ENCODE data around the gene ANKRD44.

The ANKRD44 gene

DNA sequence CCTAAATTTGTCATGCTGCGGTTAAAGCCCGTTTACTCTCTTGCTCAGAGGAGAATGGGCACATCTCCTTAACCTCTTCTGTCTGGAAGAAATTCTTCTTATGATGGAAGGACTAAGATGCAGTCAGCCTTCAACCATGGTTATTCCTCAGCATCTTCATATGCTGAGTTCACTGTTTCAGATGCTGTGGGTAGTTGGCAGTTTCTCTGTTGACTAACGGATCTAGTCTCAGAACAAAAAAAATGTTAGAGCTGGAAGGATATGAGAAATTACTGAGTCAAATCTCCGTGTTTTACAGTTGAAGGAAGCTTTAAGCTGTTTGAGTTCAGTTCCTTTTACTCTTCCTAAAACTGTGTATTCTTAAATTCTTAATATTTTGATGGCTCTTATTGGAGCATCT lies 340.5 kb downstream of the ANKRD44 start:
- H4K20me1 ChIP-seq: no peaks in the 10 kb centered on the region
- H3K27me3 ChIP-seq: no peaks in the 10 kb centered on the region
- no peaks in the 10 kb centered on the region for H3K9me3 ChIP-seq
- no peak overlapping the region for H3K4me3 ChIP-seq
- no peak overlapping the region for H3K27ac ChIP-seq
- no peak overlapping the region for H3K4me2 ChIP-seq
- no peaks in the 10 kb centered on the region for H3K4me1 ChIP-seq
- no peak for TF ChIP-seq Cebpa-rat (IDR thresholded peaks at IDR 0.05)
- no peak overlapping the region for H3K9ac ChIP-seq
- no peaks in the 10 kb centered on the region for H3K36me3 ChIP-seq

- Histone ChIP-seq H3K4me3 (no peak overlapping the region), H3K4me2 (no peak overlapping the region), H3K36me3 (no peaks in the 10 kb centered on the region), H4K20me1 (no peaks in the 10 kb centered on the region), H3K27ac (no peak overlapping the region), H3K9me3 (no peaks in the 10 kb centered on the region), H3K27me3 (no peaks in the 10 kb centered on the region), H3K9ac (no peak overlapping the region), H3K4me1 (no peaks in the 10 kb centered on the region)
- no peak for TF ChIP-seq Cebpa-rat (IDR thresholded peaks at IDR 0.05)
Observed at GRCh38 chr2:196968516-196968915, 342.1 kb downstream of the ANKRD44 start.

GRCh38 chr2:196967775-196968174 lies 342.8 kb downstream of the ANKRD44 start:
- no peak overlapping the region for H3K4me2 ChIP-seq
- no peaks in the 10 kb centered on the region for H3K27me3 ChIP-seq
- no peak overlapping the region for H3K27ac ChIP-seq
- H3K9ac ChIP-seq: no peak overlapping the region
- H3K4me1 ChIP-seq: no peaks in the 10 kb centered on the region
- no peaks in the 10 kb centered on the region for H4K20me1 ChIP-seq
- no peaks in the 10 kb centered on the region for H3K9me3 ChIP-seq
- H3K4me3 ChIP-seq: no peak overlapping the region
- no peak for TF ChIP-seq Cebpa-rat (IDR thresholded peaks at IDR 0.05)
- H3K36me3 ChIP-seq: no peaks in the 10 kb centered on the region

DNA sequence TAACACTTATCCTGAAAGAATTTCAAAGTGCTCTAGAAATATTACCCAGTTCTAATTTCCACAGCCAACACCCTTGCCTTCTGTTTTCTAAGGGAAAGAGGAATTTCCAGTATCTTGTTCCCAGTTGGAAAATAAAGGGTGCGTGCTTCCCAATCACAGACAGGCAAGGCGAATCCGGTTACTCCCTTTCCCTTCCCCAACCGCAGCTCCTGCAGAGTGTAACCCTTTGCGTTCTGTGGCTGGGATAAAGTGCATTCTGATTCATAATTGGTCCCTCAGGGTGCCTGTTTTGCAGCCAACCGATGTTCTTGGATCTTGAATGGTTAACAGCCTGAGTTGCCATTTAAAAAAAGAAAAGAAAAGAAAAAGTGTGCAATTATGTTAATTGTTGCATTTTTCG lies 343.5 kb downstream of the ANKRD44 start:
- TF ChIP-seq Cebpa-rat (IDR thresholded peaks at IDR 0.05): no peak
- Histone ChIP-seq H3K4me3 (no peak overlapping the region), H4K20me1 (no peaks in the 10 kb centered on the region), H3K4me1 (no peaks in the 10 kb centered on the region), H3K27me3 (no peaks in the 10 kb centered on the region), H3K27ac (no peak overlapping the region), H3K4me2 (no peak overlapping the region), H3K36me3 (no peaks in the 10 kb centered on the region), H3K9me3 (no peaks in the 10 kb centered on the region), H3K9ac (no peak overlapping the region)

DNA sequence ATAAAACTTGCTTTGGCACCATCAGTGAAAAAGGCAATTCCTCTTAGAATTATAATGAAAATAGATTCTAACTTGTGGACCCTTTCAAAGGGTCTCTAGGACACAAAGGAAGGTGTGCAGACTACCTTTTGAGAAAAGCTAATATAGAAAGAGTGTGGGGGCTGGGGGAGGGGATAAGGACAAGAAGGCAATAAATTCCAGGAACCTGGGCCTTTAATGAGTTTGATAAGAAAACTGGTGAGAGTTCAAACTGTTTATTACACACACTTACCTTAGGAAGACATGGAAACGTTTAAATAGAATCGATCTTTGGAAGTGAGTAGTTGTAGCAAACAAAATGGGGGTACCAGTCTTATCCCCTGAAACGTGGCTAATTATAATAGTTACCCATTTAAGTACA lies 344.5 kb downstream of the ANKRD44 start:
- TF ChIP-seq Cebpa-rat (IDR thresholded peaks at IDR 0.05): no peak
- Histone ChIP-seq H3K4me1 (no peaks in the 10 kb centered on the region), H3K4me2 (no peak overlapping the region), H3K27ac (no peak overlapping the region), H4K20me1 (no peaks in the 10 kb centered on the region), H3K9me3 (no peaks in the 10 kb centered on the region), H3K9ac (no peak overlapping the region), H3K36me3 (no peaks in the 10 kb centered on the region), H3K27me3 (no peaks in the 10 kb centered on the region), H3K4me3 (no peak overlapping the region)

GRCh38 chr2:196965651-196966050 lies 344.9 kb downstream of the ANKRD44 start:
- Histone ChIP-seq H3K9me3 (no peaks in the 10 kb centered on the region), H3K4me1 (no peaks in the 10 kb centered on the region), H3K36me3 (no peaks in the 10 kb centered on the region), H3K9ac (no peak overlapping the region), H3K4me3 (no peak overlapping the region), H3K27ac (no peak overlapping the region), H3K27me3 (no peaks in the 10 kb centered on the region), H3K4me2 (no peak overlapping the region), H4K20me1 (no peaks in the 10 kb centered on the region)
- no peak for TF ChIP-seq Cebpa-rat (IDR thresholded peaks at IDR 0.05)

DNA sequence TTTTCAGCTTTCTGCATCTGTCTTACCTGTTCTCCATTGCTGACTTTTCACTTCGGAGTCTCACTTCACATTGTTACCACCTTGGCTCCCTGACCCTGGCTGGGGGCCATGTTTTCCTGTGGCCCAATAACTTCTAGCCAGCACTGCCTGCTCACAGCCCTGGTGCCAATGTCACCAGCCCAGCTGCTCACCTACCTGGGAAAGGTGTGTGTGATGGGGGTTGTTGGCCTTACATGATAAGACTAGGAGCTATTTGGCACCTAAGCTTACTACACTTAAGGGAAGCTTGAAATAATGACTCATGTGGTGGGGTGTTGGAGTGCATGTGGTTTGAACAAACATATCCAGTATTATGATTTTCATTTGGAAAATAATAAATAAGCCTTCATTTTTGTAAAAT lies 346.6 kb downstream of the ANKRD44 start:
- Histone ChIP-seq H3K9me3 (no peaks in the 10 kb centered on the region), H3K4me1 (no peaks in the 10 kb centered on the region)

GRCh38 chr2:196963043-196963442 lies 347.5 kb downstream of the ANKRD44 start:
- H3K4me1 ChIP-seq: no peaks in the 10 kb centered on the region
- no peaks in the 10 kb centered on the region for H3K36me3 ChIP-seq
- TF ChIP-seq Cebpa-rat (IDR thresholded peaks at IDR 0.05): no peak
- no peaks in the 10 kb centered on the region for H3K27me3 ChIP-seq
- no peak overlapping the region for H3K4me3 ChIP-seq
- no peaks in the 10 kb centered on the region for H3K9me3 ChIP-seq
- no peak overlapping the region for H3K9ac ChIP-seq
- no peaks in the 10 kb centered on the region for H4K20me1 ChIP-seq
- no peak overlapping the region for H3K27ac ChIP-seq
- H3K4me2 ChIP-seq: no peak overlapping the region

More for the DNA sequence above, 346.6 kb downstream of the ANKRD44 start:
- Histone ChIP-seq H3K27me3 (no peaks in the 10 kb centered on the region), H3K36me3 (no peaks in the 10 kb centered on the region), H3K4me3 (no peak overlapping the region), H3K4me2 (no peak overlapping the region), H3K27ac (no peak overlapping the region), H3K9ac (no peak overlapping the region), H4K20me1 (no peaks in the 10 kb centered on the region)
- no peak for TF ChIP-seq Cebpa-rat (IDR thresholded peaks at IDR 0.05)

- Histone ChIP-seq H3K4me3 (no peak overlapping the region), H4K20me1 (no peaks in the 10 kb centered on the region), H3K27me3 (no peaks in the 10 kb centered on the region), H3K4me1 (no peaks in the 10 kb centered on the region), H3K9ac (no peak overlapping the region), H3K4me2 (no peak overlapping the region), H3K36me3 (no peaks in the 10 kb centered on the region), H3K9me3 (no peaks in the 10 kb centered on the region), H3K27ac (no peak overlapping the region)
- TF ChIP-seq Cebpa-rat (IDR thresholded peaks at IDR 0.05): no peak
Observed at GRCh38 chr2:196962325-196962724, 348.3 kb downstream of the ANKRD44 start.

DNA sequence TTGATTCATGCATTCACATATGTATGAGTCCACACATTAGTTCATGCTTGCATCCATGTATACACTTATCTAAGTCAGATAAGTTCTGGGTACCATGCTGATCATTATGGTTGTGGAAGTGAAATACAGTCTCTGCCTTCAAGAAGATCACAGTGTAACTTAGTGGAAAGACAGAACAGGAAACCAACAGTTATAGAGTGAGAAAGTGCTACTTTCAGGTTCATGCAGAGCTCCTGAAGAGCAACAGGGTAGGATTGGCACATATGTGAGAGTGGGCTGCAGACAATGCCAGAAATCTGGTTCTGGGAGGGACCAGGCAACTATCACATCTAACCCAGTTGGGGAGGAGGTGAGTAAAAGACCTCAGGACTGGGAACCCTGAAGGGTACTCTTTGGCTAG lies 348.7 kb downstream of the ANKRD44 start:
- Histone ChIP-seq H3K4me1 (no peaks in the 10 kb centered on the region), H3K27ac (no peak overlapping the region), H3K4me2 (no peak overlapping the region), H4K20me1 (no peaks in the 10 kb centered on the region), H3K4me3 (no peak overlapping the region), H3K9ac (no peak overlapping the region), H3K9me3 (no peaks in the 10 kb centered on the region), H3K27me3 (no peaks in the 10 kb centered on the region), H3K36me3 (no peaks in the 10 kb centered on the region)
- TF ChIP-seq Cebpa-rat (IDR thresholded peaks at IDR 0.05): no peak

DNA sequence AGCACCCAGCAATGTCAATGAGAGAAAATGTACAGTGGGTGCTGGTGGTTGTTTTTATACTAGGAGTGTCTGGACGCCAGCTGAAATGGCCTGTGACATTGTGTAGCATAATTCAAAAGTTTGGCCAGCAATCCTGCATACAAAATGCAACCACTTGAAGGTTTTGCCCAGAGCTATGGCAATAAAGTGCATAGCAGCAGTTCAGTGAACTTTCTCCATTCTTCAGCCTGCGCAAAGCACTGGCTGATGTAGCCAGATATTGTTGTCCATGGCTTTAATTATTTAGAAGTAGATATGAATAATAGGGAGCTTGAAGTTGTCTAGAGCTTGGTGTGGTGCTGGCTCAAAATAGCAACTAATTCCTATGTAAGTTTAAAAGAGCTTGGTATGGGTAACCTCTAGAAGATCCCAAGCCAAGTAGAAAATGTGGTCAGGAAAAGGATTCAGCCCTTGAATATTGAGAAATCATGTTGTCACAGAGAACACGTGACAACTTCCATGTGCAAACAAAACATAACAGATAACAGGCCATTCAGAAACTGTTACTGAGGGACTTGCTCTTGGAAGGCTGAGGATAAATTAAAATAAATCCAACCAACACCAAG lies 350.7 kb downstream of the ANKRD44 start:
- Histone ChIP-seq H3K4me2 (no peak overlapping the region), H3K4me1 (no peaks in the 10 kb centered on the region), H3K9ac (no peak overlapping the region), H3K9me3 (no peaks in the 10 kb centered on the region), H3K27me3 (no peaks in the 10 kb centered on the region), H3K36me3 (no peaks in the 10 kb centered on the region), H3K27ac (no peak overlapping the region), H3K4me3 (no peak overlapping the region), H4K20me1 (no peaks in the 10 kb centered on the region)
- TF ChIP-seq Cebpa-rat (IDR thresholded peaks at IDR 0.05): no peak

Measured in BLaER1 (cell line).